ENCODE results near the gene NOBOX.

GRCh38 chr7:144452064-144452463 lies 48.6 kb upstream of the NOBOX start:
- TF ChIP-seq CTCF (IDR thresholded peaks at IDR 0.05; ENCODE audit: low read depth, low read length, poor library complexity, severe bottlenecking) (no peak), EZH2phosphoT487 (IDR thresholded peaks at IDR 0.05; ENCODE audit: borderline replicate concordance, low read length) (no peak)

Data from DOHH2 (cell line).